Chondrocyte (in vitro differentiated cells): ENCODE results near the gene MYO1D. TPM values are rescaled to one million over a fixed set of nuclear protein-coding genes. Genes with fewer than 3 reads are reported as not detected.

Experiments
- DNase-seq: peaks from one replicate; pipeline ENCODE4 v3.0.0; 2021; ENCODE audit warnings: mixed read lengths, low spot score
- H3K27ac Mint-ChIP-seq: one replicate; pipeline ENCODE4 v1.8.0; 2021; ENCODE audit warnings: mild to moderate bottlenecking, moderate library complexity, mixed read lengths; ENCODE audit not compliant: unreplicated experiment
- H3K27me3 Mint-ChIP-seq: 2 replicates; pipeline ENCODE4 v1.8.0; 2021; ENCODE audit warnings: low read depth, mixed read lengths
- H3K36me3 Mint-ChIP-seq: 2 replicates; pipeline ENCODE4 v1.8.0; 2021; ENCODE audit warnings: low read depth, mixed read lengths
- H3K4me1 Mint-ChIP-seq: 2 replicates; pipeline ENCODE4 v1.8.0; 2021; ENCODE audit warnings: low read depth, mild to moderate bottlenecking, mixed read lengths
- H3K4me3 Mint-ChIP-seq: one replicate; pipeline ENCODE4 v1.8.0; 2021; ENCODE audit warnings: mild to moderate bottlenecking, moderate library complexity, mixed read lengths; ENCODE audit not compliant: unreplicated experiment
- H3K9me3 Mint-ChIP-seq: 2 replicates; pipeline ENCODE4 v1.8.0; 2021; ENCODE audit warnings: low read depth, mixed read lengths
- total RNA-seq: library from RNA; stranded (reverse); gene quantifications from 3 replicates; pipeline ENCODE4 v1.2.1, GENCODE V29; 2021
- TF ChIP-seq, protein P1 (sequence below): fragments of 200-600 bp; sonication (generic); IDR thresholded peaks from 2 replicates; pipeline ENCODE4 v1.5.0; 2021; ENCODE audit warnings: antibody characterized with exemption, mild to moderate bottlenecking, moderate library complexity

MYO1D gene
- total RNA-seq, 1 donor from 2014 or later: 107 TPM

DNA sequence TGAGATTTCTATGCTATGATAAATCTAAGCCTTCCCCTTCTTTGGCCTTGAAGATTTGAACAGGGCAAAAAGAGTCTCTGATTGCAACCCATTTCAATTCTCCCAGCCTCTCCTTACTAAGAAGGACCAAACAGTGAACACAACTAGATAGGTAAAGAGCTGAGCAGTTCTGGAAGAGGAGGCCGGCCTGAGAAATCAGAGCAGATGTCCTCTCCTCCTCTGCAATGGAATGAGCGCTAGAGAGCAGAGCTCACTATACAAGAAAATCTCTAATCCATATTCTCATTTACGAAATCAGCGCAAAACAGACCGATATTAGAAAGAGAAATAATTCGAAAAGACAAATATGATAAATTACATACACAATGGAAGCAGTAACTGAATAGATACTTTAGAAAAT is 266.0 kb downstream of the MYO1D start:
- Mint-ChIP-seq H3K9me3 (peaks cover 7% of the 10 kb centered on the region), H3K36me3 (peaks cover 7% of the 10 kb centered on the region), H3K4me3 (no peak overlapping the region), H3K4me1 (no peaks in the 10 kb centered on the region), H3K27ac (no peak overlapping the region), H3K27me3 (no peaks in the 10 kb centered on the region)
- no peak for DNase-seq
- TF ChIP-seq, protein P1, sequence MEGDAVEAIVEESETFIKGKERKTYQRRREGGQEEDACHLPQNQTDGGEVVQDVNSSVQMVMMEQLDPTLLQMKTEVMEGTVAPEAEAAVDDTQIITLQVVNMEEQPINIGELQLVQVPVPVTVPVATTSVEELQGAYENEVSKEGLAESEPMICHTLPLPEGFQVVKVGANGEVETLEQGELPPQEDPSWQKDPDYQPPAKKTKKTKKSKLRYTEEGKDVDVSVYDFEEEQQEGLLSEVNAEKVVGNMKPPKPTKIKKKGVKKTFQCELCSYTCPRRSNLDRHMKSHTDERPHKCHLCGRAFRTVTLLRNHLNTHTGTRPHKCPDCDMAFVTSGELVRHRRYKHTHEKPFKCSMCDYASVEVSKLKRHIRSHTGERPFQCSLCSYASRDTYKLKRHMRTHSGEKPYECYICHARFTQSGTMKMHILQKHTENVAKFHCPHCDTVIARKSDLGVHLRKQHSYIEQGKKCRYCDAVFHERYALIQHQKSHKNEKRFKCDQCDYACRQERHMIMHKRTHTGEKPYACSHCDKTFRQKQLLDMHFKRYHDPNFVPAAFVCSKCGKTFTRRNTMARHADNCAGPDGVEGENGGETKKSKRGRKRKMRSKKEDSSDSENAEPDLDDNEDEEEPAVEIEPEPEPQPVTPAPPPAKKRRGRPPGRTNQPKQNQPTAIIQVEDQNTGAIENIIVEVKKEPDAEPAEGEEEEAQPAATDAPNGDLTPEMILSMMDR: no peak

DNA sequence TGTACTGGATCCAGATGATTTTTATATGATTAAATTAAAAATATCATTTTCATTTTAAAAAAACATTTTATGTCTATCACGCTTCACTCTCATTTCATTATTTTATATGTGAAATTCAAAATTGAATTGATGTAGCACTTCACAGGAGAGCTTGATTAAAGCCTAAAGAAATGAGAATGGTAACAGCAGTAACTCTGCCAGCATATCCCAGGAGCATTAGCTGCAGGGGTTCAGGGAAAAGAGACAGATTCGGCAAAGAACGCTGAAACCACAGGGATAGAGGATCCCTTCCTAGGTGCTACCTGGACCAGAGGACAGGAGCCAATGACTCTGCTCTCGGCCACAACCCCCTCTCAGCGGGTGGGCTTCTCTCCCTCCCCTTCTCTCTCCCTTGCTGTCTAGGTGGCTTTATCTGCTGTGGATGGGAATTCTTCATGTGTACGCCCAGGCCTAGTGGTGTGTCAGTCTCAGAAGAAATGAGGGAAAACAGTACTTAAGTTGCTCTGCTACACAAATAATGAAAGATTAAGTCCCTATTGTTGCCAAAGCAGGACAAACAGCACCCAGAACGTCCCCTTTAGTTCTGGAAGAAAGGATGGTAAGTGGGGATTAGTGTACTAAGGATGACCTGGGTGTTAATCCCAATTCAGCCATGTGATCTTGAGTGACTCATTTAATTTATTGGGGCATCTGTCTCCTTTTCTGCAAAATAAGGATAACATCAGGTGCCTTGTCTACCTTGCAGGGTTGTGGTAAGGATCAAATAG is 266.9 kb downstream of the MYO1D start:
- Mint-ChIP-seq H3K36me3 (peaks cover 7% of the 10 kb centered on the region), H3K4me3 (no peak overlapping the region), H3K27ac (no peak overlapping the region), H3K9me3 (peaks cover 7% of the 10 kb centered on the region), H3K27me3 (no peaks in the 10 kb centered on the region), H3K4me1 (no peaks in the 10 kb centered on the region)
- DNase-seq: no peak
- TF ChIP-seq, protein P1: no peak

DNA sequence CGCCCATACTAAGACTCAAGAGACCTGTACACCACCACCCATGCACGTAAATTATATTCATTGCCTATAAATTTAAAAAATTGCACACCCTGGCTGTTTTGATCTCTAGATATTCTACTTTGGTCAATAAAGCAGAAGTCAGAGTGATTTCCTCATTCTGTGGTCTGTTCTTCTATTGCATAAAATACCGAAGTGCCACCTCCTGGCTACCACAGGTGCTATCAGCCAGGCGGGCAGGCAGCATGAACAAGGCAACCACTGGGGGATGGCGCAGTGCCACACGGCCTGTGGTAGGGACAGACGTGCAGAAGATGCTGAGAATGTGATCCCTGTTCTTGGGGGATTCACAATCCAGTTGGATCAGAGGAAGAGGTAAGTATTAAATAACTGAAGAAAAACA is 267.8 kb downstream of the MYO1D start:
- peaks cover 14% of the 10 kb centered on the region for H3K36me3 Mint-ChIP-seq
- TF ChIP-seq, protein P1: peak; percentile 33
- H3K9me3 Mint-ChIP-seq: peaks cover 7% of the 10 kb centered on the region
- H3K27ac Mint-ChIP-seq: no peak overlapping the region
- no peaks in the 10 kb centered on the region for H3K27me3 Mint-ChIP-seq
- no peak overlapping the region for H3K4me3 Mint-ChIP-seq
- no peaks in the 10 kb centered on the region for H3K4me1 Mint-ChIP-seq
- DNase-seq: no peak

DNA sequence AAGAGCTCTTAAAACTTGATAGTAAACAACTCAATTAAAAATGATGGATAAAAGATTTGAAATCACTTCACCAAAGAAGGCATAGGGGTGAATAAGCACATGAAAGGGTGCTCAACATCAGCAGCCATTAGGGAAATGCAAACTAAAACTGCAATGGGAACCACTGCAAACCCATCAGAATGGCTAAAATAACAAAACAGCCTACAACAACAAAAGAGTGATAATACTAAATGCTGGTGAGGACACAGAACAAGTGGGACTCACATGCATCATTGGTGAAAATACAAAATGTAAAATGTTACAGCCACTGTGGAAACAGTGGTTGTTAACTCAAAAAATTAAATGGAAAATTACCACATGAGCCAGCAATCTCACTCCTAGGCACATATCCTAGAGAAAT is 268.7 kb downstream of the MYO1D start:
- H3K9me3 Mint-ChIP-seq: peaks cover 7% of the 10 kb centered on the region
- no peaks in the 10 kb centered on the region for H3K4me1 Mint-ChIP-seq
- no peak overlapping the region for H3K27ac Mint-ChIP-seq

DNA sequence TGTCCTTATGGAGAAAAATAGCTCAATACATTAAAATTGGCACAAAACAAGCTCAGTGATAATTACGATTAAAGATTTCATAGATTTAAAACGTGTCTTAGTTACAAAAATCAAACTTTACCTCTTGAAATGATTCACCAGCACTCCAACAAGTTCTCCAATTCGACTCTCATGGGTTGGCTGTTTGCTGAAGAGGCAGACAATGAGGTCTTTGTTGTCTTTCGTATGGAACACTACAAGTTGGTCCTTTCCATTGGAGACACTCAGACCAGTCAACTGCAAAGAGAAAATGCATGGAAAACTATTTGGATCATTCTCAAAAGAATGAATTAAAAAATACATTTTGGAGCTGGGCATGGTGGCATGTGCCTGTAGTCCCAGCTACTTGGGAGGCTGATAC is 272.0 kb downstream of the MYO1D start:
- peaks cover 15% of the 10 kb centered on the region for H3K9me3 Mint-ChIP-seq
- H3K27me3 Mint-ChIP-seq: no peaks in the 10 kb centered on the region

More for the DNA sequence above, 268.7 kb downstream of the MYO1D start:
- no peak for DNase-seq
- TF ChIP-seq, protein P1: no peak
- Mint-ChIP-seq H3K4me3 (no peak overlapping the region), H3K36me3 (peaks cover 14% of the 10 kb centered on the region), H3K27me3 (no peaks in the 10 kb centered on the region)

More for the DNA sequence above, 272.0 kb downstream of the MYO1D start:
- DNase-seq: no peak
- Mint-ChIP-seq H3K27ac (no peak overlapping the region), H3K4me3 (no peak overlapping the region), H3K4me1 (peaks cover 3% of the 10 kb centered on the region), H3K36me3 (peaks cover 36% of the 10 kb centered on the region)
- TF ChIP-seq, protein P1: no peak
